ENCODE results near the gene BCL2L14.
"Not testable (repeated sequence)": the region's sequence is repeated elsewhere in the genome, so short reads cannot be mapped to it uniquely, and the experiment has no call there.

BCL2L14 gene

DNA sequence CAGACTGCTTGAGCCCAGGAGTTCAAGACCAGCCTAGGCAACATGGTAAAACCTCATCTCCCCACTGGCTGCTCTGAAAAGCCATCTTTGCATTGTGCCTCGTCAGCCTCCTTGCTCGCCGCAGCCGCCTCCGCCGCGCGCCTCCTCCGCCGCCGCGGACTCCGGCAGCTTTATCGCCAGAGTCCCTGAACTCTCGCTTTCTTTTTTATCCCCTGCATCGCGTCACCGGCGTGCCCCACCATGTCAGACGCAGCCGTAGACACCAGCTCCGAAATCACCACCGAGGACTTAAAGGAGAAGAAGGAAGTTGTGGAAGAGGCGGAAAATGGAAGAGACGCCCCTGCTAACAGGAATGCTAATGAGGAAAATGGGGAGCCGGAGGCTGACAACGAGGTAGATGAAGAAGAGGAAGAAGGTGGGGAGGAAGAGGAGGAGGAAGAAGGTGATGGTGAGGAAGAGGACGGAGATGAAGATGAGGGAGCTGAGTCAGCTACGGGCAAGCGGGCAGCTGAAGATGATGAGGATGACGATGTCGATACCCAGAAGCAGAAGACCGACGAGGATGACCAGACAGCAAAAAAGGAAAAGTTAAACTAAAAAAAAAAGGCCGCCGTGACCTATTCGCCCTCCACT lies 40.3 kb downstream of the BCL2L14 start:
- not testable (repeated sequence) for DNase-seq

DNA sequence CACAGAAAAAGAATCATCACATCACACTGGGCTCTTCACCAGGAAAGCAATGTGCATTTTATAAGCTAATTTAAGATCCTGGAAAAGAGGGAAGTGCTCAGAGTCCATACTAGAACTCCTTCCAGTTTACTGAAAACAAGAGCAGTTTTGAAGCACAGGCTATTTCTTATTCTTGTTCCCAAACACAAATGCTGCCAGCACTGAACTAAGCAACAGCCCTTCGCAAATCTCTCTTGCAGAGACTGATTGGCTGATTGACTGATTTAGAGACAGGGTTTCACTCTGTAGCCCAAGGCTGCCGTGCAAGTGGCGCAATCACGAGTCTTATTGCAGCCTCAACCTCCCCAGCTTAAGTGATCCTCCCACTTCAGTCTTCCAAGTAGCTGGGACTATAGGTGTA lies 44.8 kb downstream of the BCL2L14 start:
- no peak for DNase-seq

DNA sequence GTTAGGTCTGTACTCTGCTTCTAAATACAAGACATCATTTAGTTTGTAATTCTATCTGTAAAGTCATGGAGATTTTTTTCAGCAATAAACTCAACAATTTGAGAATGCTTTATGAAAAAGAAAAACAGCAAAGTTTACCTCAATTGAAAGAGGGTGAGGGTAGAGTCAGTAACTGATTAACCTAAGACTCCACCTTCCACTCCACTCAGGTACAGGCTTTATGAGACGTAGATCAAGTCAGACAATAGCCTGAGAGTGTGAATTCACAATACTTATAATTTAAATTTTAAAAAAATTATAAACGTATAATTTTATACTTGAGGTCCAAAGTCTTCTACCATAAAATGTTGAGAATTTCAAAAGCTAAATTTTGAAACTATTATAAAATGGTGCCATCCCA lies 45.9 kb downstream of the BCL2L14 start:
- no peak for DNase-seq

DNA sequence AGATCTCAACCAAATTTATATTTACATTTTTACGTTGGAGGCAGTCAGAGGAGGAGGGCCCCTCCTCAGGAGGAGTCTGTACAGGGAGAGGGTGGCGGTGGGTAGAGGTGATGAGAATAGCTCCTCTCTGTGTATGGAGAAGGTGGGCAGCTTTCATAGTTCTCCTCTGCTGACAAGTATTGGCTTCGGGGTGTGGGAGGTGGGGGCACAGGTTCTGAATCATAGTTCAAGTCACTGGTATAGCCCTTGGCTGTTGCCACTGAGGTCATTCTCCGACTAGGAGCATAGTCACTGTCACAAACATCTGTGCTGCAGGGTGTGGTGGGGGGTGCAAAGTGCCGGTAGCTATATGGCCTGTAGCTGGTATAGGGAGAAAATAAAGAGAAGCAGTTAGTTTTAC lies 50.3 kb downstream of the BCL2L14 start:
- DNase-seq: no peak

DNA sequence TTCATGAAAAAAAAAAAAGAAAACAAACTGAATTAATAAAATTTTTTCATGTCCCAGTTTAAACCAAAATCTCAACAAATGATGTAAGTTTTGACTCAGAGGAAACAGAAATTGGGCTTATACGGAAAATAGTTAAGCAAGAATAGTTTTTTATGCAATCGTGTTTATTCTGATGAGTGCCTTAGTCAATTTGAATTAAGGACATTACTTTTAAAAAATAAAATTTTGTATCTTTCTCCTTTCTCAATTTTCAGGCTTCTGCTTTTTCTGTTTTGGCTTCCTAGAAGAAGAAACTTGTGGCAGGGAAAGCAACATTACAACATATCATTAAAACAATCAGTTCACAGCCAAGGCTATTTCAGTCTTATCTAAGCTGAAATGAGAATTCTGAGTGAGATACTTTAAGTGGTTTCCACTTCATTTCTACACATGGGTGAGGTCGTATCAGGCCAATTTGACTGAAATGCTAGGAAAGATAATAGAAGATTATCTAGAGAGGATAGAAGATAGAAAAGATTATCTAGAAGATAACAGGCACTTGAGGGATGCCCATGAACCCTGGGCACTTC lies 52.4 kb downstream of the BCL2L14 start:
- DNase-seq: no peak

DNA sequence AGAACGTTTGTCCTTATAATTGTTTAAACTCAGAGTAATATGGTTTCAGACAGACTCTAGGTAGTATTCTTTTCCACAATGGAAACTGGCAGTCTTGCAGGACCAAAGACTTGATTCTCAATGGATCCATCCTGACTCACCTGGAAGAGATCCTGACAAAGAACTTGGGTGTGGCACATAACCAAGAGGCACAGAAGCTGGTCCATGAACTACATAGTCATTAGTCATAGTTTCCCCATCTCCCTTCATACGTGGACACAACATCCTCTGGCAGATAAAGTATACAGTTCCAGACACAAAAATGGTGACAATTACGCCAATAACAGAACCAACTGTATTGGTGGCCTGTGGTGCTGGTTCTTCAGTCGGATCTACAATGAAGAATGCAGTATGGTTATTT lies 55.8 kb downstream of the BCL2L14 start:
- DNase-seq: no peak

DNA sequence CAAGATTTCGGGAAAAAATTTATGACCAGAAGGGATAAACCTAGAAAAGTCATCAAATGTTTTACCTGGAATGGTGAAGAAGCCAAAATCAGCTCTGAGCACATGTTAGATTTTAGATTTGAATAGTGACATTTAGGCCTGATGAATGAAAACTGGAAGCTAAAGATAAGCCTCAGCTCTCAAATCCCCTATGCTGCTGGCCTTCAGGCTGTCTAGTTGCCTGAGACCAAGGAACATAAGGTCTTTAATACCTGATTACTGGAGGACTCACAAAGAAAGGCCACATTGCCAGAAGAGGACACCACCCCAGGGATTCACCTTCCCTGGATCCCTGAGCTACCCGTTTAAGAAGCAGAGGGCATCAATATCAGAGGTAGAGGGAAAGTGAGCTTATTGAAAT lies 56.6 kb downstream of the BCL2L14 start:
- no peak for DNase-seq

DNA sequence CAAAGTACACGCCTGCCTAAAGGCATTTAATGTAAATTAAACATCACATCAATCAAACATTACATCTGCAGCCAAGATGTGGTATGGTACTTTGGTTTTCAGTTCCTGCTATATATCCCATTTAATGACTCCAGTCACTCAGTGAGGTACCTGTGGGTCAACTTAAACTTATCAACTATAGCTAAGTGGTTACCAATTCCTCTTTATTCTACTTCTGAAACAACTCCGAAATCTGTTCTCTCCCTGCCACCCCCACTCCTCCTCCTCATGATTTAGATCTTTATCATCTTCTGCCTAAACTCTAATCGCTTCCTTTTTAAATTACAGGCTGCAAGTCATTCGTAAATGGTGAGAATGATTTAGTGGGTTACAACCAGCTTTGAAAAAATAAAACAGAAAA lies 57.9 kb downstream of the BCL2L14 start:
- DNase-seq: no peak

DNA sequence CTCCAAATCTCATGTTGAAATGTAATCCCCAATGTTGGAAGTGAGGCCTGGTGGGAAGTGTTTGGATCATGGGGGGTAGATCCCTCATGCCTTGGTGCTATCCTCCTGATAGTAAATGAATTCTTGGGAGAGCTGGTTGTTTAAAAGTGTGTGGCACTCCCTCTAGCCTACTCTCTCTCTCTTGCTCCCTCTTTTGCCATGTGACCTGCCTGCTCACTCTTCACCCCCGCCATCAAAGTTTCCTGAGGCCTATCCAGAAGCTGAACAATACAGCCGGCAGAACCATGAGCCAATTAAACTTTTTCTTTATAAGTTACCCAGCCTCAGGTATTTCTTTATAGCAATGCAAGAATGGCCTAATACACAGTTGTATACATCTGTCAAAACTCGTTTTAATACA lies 62.5 kb downstream of the BCL2L14 start:
- DNase-seq: no peak

DNA sequence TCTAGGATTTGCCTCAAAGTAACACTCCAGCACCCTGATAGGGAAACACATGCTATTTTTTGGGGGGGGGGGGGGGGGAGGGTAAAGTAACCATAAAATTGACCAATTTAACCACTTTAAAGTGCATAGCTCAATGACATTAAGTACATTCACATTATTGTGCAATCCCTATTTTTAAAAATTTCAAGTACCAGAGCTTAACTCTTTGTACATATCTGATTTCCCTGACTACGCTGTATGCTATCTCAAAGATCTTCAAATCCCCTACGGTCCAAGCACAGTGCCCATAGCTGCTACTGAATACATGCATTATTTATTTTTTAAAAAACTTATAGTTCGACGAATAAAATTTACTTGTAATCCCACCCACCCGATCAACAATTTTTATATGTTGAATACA lies 63.0 kb downstream of the BCL2L14 start:
- DNase-seq: no peak

DNA sequence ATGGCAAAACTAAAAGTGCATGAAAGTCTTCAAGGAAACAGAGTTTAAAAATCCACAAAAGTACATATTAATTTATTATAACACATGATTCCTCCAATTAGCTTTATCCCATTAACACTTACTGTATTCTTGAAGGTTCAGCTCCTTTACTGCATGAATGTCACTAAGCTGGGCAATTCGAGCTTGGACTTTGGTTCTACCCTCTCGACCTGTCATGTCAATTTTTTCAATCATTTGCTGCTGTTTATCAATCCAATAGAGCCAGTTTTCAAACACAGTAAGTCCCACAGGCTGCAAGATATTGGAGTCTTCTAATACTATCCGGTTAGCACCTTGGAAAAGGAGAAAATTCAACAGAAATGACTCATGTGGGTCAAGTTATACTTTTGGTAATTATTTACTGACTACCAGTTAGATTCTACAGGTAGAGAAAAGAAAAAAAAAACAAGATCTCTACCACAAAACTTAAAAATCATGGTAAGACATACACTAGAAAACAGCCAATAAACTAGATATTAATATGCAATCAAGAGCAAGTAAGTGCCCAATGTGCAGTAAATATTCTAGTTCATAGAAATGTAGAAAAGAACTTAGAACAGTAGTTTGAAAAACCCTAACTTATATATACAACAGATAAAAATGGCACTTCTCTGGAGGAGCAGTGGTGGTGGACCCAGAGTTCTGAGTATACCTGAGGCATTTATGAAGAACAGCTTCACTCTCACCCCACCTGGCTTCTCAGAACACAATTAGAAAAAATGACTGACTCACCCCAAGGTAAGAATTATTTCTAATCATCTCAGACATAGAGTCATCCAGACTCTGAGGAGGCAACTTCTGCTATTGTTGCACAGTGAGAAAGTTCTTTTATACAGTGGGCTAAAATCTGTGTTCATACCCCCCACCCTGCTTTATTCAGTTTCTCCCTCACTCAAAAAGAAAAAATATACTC lies 67.7 kb downstream of the BCL2L14 start:
- no peak for DNase-seq

DNA sequence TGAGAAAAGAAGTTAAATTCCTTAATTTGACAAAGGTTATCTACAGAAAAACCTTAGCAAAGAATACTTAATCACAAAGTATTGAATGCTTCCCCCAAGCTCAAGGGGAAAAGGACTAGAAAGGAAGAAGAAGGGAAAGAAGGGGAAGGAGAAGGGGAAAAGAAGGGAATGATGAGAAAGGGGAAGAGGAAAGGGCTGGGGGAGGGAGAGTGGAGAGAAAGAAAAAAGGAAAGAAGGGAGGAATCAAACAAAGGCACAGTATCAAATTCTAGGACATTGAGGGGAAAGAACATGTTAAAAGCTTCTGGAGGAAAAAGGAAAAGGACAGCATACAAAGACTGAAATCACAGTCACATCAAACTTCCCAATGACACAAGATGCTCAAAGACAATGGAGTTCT lies 70.3 kb downstream of the BCL2L14 start:
- DNase-seq: no peak

DNA sequence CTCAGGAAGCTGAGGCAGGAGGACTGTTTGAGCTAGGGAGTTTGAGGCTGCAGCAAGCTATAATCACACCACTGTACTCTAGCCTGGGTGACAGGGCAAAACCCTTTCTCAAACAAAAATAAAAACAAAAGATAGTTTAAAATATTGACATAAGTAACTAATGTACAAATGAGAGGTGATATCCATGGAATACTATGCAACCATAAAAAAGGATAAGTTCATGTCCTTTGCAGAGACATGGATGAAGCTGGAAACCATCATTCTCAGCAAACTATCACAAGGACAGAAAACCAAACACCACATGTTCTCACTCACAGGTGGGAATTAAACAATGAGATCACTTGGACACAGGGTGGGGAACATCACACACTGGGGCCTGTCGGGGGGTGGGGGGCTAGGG lies 73.8 kb downstream of the BCL2L14 start:
- DNase-seq: not testable (repeated sequence)

DNA sequence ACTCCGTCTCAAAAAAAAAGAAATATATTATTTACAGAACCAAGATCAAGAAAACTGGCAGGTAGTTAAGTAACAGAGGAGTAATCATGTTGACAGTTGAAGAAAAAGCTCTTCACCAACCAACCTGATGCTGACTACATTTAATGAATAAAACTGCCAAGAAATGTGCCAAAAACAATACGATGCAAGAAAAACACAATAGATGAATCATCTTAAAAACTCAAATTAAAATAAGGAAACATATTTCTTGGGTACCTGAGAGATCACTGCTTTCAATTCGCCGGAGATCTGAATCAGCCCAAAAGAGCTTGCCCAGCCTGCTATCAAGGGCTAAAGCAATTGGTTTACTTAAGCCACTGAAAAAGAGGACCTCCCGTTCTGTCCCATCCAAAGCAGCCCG lies 76.4 kb downstream of the BCL2L14 start:
- DNase-seq: no peak
